22Rv1 (cell line): ENCODE measurements around the gene SLC25A34.

Experiments
- H3K27ac ChIP-seq: fragments of 450-650 bp; 2 replicates; pipeline ENCODE4 v1.5.1; 2017
- ZFX ChIP-seq: fragments of 450-650 bp; IDR thresholded peaks from 2 replicates; pipeline ENCODE4 v1.6.1; 2017; ENCODE audit warnings: antibody characterized with exemption, borderline replicate concordance
- TF ChIP-seq, protein P1 (sequence below): fragments of 450-650 bp; IDR thresholded peaks from 2 replicates; pipeline ENCODE4 v1.5.1; 2017; ENCODE audit warnings: mild to moderate bottlenecking

Gene SLC25A34

GRCh38 chr1:15722836-15723532 lies 13.1 kb upstream of the SLC25A34 start:
- no peak for TF ChIP-seq ZFX
- TF ChIP-seq, protein P1, sequence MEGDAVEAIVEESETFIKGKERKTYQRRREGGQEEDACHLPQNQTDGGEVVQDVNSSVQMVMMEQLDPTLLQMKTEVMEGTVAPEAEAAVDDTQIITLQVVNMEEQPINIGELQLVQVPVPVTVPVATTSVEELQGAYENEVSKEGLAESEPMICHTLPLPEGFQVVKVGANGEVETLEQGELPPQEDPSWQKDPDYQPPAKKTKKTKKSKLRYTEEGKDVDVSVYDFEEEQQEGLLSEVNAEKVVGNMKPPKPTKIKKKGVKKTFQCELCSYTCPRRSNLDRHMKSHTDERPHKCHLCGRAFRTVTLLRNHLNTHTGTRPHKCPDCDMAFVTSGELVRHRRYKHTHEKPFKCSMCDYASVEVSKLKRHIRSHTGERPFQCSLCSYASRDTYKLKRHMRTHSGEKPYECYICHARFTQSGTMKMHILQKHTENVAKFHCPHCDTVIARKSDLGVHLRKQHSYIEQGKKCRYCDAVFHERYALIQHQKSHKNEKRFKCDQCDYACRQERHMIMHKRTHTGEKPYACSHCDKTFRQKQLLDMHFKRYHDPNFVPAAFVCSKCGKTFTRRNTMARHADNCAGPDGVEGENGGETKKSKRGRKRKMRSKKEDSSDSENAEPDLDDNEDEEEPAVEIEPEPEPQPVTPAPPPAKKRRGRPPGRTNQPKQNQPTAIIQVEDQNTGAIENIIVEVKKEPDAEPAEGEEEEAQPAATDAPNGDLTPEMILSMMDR: no peak
- H3K27ac ChIP-seq: no peak overlapping the region

DNA sequence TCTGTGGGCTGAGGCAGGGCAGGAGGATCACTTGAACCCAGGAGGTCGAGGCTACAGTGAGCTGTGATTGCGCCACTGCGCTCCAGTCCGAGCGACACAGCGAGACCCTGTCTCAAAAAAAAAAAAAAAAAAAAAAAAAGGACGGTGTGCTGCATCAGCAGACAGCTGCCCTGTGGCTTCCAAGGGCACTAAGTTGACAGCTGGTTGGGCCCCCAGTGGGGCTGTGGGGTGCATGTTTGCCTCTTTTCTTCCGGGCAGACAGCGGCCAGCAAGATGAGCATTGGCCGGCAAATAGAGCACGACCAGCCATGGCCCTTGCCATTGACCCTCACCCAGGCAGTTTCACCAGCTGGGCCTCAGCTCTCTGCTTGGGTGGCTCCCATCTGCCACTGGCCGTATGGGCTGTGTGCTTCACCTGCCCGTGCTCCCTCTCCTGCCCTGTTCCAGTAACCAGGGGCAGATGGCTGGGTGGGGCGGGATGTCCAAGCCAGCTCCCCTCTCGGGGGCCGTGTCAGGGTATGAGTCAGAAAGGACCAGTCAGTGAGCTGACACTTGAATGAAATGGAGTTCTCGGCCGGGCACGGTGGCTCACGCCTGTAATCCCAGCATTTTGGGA lies 12.3 kb upstream of the SLC25A34 start:
- no peak for TF ChIP-seq ZFX
- TF ChIP-seq, protein P1: no peak

DNA sequence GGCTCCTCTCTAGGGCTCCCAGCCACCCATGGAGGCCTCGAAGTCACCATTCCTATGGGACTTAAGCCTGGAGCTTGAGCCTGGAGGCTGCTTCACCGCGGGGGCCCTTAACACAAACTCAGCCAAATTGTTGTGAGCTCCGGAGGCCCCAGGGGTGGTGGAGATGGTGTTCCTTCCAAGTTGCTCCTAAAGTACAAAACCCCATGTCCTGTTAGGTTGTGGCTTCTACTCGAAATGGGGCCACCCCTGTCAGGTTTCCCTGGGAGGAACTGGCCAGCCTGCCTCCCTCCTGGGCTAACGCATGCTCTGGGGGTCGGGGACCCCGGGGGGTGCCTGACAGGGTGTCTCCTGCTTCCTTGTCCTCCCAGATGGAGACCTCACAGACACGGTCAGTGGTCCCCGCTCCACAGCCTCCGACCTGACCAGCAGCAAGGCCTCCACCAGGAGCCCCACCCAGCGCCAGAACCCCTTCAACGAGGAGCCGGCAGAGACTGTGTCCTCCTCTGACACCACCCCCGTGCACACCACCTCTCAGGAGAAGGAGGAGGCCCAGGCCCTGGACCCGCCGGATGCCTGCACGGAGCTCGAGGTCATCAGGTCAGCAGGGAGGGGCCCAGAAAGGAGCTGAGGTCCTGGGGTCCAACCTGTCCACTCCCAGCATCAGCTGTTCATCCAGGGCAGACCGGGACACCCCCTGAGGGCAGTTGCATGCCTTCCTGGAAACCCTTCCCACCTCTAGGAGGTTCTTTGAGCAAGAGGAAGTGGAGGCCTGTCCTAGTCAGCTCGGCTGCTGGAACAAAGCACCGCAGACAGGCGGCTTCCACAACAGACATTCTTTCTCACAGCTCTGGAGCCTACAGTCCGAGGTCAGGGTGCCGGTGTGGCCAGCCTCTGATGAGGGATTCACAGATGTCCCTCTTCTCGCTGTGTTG lies 10.8 kb upstream of the SLC25A34 start:
- TF ChIP-seq, protein P1: no peak
- TF ChIP-seq ZFX: no peak
- no peak overlapping the region for H3K27ac ChIP-seq

More for the DNA sequence above, 12.3 kb upstream of the SLC25A34 start:
- no peak overlapping the region for H3K27ac ChIP-seq

DNA sequence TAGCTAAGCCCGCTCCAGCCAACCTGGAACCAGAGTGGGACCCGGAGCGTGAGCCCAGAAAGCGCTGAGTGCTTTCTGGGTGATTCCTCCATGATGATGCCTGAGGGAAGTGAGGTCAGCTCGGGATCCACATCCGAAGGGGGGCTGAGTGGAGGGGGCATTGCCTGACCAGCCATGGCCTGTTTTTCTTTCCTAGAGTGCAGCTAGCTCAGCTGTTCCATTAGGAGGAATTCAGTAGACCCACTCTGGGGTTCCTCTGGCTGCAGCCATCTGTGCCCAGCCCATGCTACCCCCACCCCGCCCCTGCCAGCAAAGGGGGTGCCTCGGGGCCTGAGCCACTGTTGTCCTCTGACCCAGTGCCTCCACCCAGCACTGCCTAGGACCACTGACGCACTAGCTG lies 9.6 kb upstream of the SLC25A34 start:
- H3K27ac ChIP-seq: no peak overlapping the region
- TF ChIP-seq, protein P1: no peak

DNA sequence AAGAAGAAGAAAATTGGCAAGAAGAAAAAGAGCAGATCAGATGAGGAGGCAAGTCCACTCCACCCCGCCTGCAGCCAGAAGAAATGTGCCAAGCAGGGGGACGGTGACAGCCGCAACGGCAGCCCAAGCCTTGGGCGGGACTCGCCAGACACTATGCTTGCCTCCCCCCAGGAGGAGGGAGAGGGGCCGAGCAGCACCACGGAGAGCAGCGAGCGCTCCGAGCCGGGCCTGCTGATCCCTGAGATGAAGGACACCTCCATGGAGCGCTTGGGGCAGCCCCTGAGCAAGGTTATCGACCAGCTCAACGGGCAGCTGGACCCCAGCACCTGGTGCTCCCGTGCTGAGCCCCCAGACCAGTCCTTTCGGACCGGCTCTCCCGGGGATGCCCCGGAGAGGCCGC lies 9.0 kb upstream of the SLC25A34 start:
- H3K27ac ChIP-seq: no peak overlapping the region

GRCh38 chr1:15727424-15727823 lies 8.6 kb upstream of the SLC25A34 start:
- TF ChIP-seq ZFX: no peak
- TF ChIP-seq, protein P1: no peak
- no peak overlapping the region for H3K27ac ChIP-seq

More for the DNA sequence above, 9.0 kb upstream of the SLC25A34 start:
- TF ChIP-seq, protein P1: no peak
- no peak for TF ChIP-seq ZFX
